IgD-negative memory B cell (primary cell): ENCODE measurements around the gene CCL26. TPM values are rescaled to one million over a fixed set of nuclear protein-coding genes. Genes with fewer than 3 reads are reported as not detected.
A peak's percentile ranks its signal among the peaks of the same experiment; 100 is the strongest.
"Not testable (repeated sequence)": the region's sequence is repeated elsewhere in the genome, so short reads cannot be mapped to it uniquely, and the experiment has no call there.

Experiments used
- H3K27ac Mint-ChIP-seq, 3 donors: one replicate each; pipeline ENCODE4 v1.8.0; 2020 to 2022; ENCODE audit warnings: mild to moderate bottlenecking in 3 of 3, mixed read lengths in 3 of 3, moderate library complexity in 1 of 3
- H3K27me3 Mint-ChIP-seq: one replicate; pipeline ENCODE4 v1.8.0; 2021; ENCODE audit warnings: mixed read lengths
- H3K36me3 Mint-ChIP-seq: one replicate; pipeline ENCODE4 v1.8.0; 2020; ENCODE audit warnings: mild to moderate bottlenecking, mixed read lengths
- H3K4me1 Mint-ChIP-seq, 3 donors: one replicate each; pipeline ENCODE4 v1.8.0; 2020 to 2022; ENCODE audit warnings: mixed read lengths in 3 of 3, mild to moderate bottlenecking in 1 of 3
- H3K4me3 Mint-ChIP-seq, 4 donors: one replicate each; pipeline ENCODE4 v1.8.0; 2020 to 2022; ENCODE audit warnings: mild to moderate bottlenecking in 4 of 4, mixed read lengths in 4 of 4, moderate library complexity in 3 of 4
- H3K9me3 Mint-ChIP-seq, 3 donors: one replicate each; pipeline ENCODE4 v1.8.0; 2020 to 2021; ENCODE audit warnings: mixed read lengths in 3 of 3, mild to moderate bottlenecking in 1 of 3
- polyA plus RNA-seq: library from polyadenylated mRNA; unstranded; fragments of 300-500 nt; fragmentation: Illumina TruSeq; gene quantifications from one replicate; pipeline ENCODE4 v1.2.3, GENCODE V29; 2021

The CCL26 gene
- polyA plus RNA-seq, 1 donor from 2014 or later = not detected

- peaks cover 14 to 21% (median 19%) of the 10 kb centered on the region in 3 donors for H3K4me1 Mint-ChIP-seq
These were observed 33.4 kb downstream of the CCL26 start, which contains the start of gene HIP1 for GRCh38 chr7:75738604-75738974. Gene HIP1 (minus strand): TSS chr7:75738941. CDS start chr7:75738920, 21 bp downstream.

GRCh38 chr7:75737856-75738603 lies 34.0 kb downstream of the CCL26 start:
- Mint-ChIP-seq H3K4me3 (peak overlapping the region; percentile 87 to 97 (median 96)), H3K4me1 (peaks cover 14 to 26% (median 21%) of the 10 kb centered on the region in 3 donors), H3K27me3 (no peaks in the 10 kb centered on the region), H3K27ac (peak overlapping the region in 2 of 3 donors; percentile 74 to 78), H3K36me3 (peaks cover 2% of the 10 kb centered on the region), H3K9me3 (no peaks in the 10 kb centered on the region)

More at GRCh38 chr7:75738604-75738974, 33.4 kb downstream of the CCL26 start, which contains the start of gene HIP1:
- Mint-ChIP-seq H3K36me3 (peaks cover 1% of the 10 kb centered on the region), H3K9me3 (no peaks in the 10 kb centered on the region), H3K27me3 (no peaks in the 10 kb centered on the region), H3K4me3 (peak within 1 kb of the TSS; percentile 95 to 99 (median 98)), H3K27ac (peak within 1 kb of the TSS; percentile 88 to 99 (median 91))

GRCh38 chr7:75735581-75736350 lies 36.2 kb downstream of the CCL26 start:
- Mint-ChIP-seq H3K27me3 (no peaks in the 10 kb centered on the region), H3K36me3 (peaks cover 2% of the 10 kb centered on the region), H3K9me3 (no peaks in the 10 kb centered on the region), H3K27ac (peak overlapping the region in 1 of 3 donors; percentile 18), H3K4me3 (peak overlapping the region in 1 of 4 donors; percentile 41), H3K4me1 (peaks cover 10 to 21% (median 14%) of the 10 kb centered on the region in 3 donors)

GRCh38 chr7:75734586-75735458 lies 37.2 kb downstream of the CCL26 start:
- H3K9me3 Mint-ChIP-seq = no peaks in the 10 kb centered on the region
- no peaks in the 10 kb centered on the region for H3K27me3 Mint-ChIP-seq
- peaks cover 6 to 16% (median 11%) of the 10 kb centered on the region in 3 donors for H3K4me1 Mint-ChIP-seq
- H3K4me3 Mint-ChIP-seq = peak overlapping the region in 1 of 4 donors; percentile 48
- no peak overlapping the region for H3K27ac Mint-ChIP-seq
- H3K36me3 Mint-ChIP-seq = peaks cover 2% of the 10 kb centered on the region

- peaks cover 10 to 17% (median 15%) of the 10 kb centered on the region in 3 donors for H3K4me1 Mint-ChIP-seq
- H3K4me3 Mint-ChIP-seq = no peak overlapping the region
- H3K27ac Mint-ChIP-seq = no peak overlapping the region
- no peaks in the 10 kb centered on the region for H3K9me3 Mint-ChIP-seq
- no peaks in the 10 kb centered on the region for H3K27me3 Mint-ChIP-seq
- peaks cover 2% of the 10 kb centered on the region for H3K36me3 Mint-ChIP-seq
These were observed 39.0 kb downstream of the CCL26 start for GRCh38 chr7:75732764-75733630.

GRCh38 chr7:75732016-75732521 lies 39.9 kb downstream of the CCL26 start:
- Mint-ChIP-seq H3K4me3 (no peak overlapping the region), H3K9me3 (no peaks in the 10 kb centered on the region), H3K36me3 (peaks cover 2% of the 10 kb centered on the region), H3K27ac (no peak overlapping the region), H3K27me3 (no peaks in the 10 kb centered on the region), H3K4me1 (peaks cover 13 to 20% (median 16%) of the 10 kb centered on the region in 3 donors)

- Mint-ChIP-seq H3K4me3 (peak overlapping the region in 2 of 4 donors; percentile 19 to 87), H3K36me3 (peaks cover 2% of the 10 kb centered on the region), H3K9me3 (no peaks in the 10 kb centered on the region), H3K4me1 (peaks cover 18 to 24% (median 19%) of the 10 kb centered on the region in 3 donors), H3K27ac (peak overlapping the region; percentile 2 to 51 (median 27)), H3K27me3 (no peaks in the 10 kb centered on the region)
These were observed 42.1 kb downstream of the CCL26 start for GRCh38 chr7:75729851-75730274.

- H3K4me3 Mint-ChIP-seq = peak overlapping the region in 1 of 4 donors; percentile 79
- no peaks in the 10 kb centered on the region for H3K9me3 Mint-ChIP-seq
- H3K4me1 Mint-ChIP-seq = peaks cover 16 to 18% (median 18%) of the 10 kb centered on the region in 3 donors
- peak overlapping the region in 2 of 3 donors; percentile 62 to 80 for H3K27ac Mint-ChIP-seq
- no peaks in the 10 kb centered on the region for H3K27me3 Mint-ChIP-seq
- no peaks in the 10 kb centered on the region for H3K36me3 Mint-ChIP-seq
These were observed 44.0 kb downstream of the CCL26 start for GRCh38 chr7:75727881-75728593.

- H3K27me3 Mint-ChIP-seq, H3K4me3 Mint-ChIP-seq, H3K27ac Mint-ChIP-seq, H3K36me3 Mint-ChIP-seq, H3K9me3 Mint-ChIP-seq: not testable (repeated sequence)
- peaks cover 16 to 18% (median 18%) of the 10 kb centered on the region in 3 donors for H3K4me1 Mint-ChIP-seq
These were observed 44.7 kb downstream of the CCL26 start for GRCh38 chr7:75727351-75727750.

- H3K27me3 Mint-ChIP-seq = no peaks in the 10 kb centered on the region
- H3K36me3 Mint-ChIP-seq = no peaks in the 10 kb centered on the region
- H3K27ac Mint-ChIP-seq = no peak overlapping the region
- H3K9me3 Mint-ChIP-seq = no peaks in the 10 kb centered on the region
- H3K4me1 Mint-ChIP-seq = peaks cover 16 to 18% (median 18%) of the 10 kb centered on the region in 3 donors
- H3K4me3 Mint-ChIP-seq = peak overlapping the region in 1 of 4 donors; percentile 17
These were observed 46.7 kb downstream of the CCL26 start for GRCh38 chr7:75725306-75725705.

GRCh38 chr7:75723444-75723843 lies 48.6 kb downstream of the CCL26 start:
- peaks cover 11 to 13% (median 12%) of the 10 kb centered on the region in 3 donors for H3K4me1 Mint-ChIP-seq
- no peak overlapping the region for H3K27ac Mint-ChIP-seq
- no peaks in the 10 kb centered on the region for H3K36me3 Mint-ChIP-seq
- H3K27me3 Mint-ChIP-seq = no peaks in the 10 kb centered on the region
- H3K9me3 Mint-ChIP-seq = no peaks in the 10 kb centered on the region
- H3K4me3 Mint-ChIP-seq = no peak overlapping the region

GRCh38 chr7:75722373-75722772 lies 49.6 kb downstream of the CCL26 start:
- Mint-ChIP-seq H3K36me3 (no peaks in the 10 kb centered on the region), H3K27ac (no peak overlapping the region)

GRCh38 chr7:75721922-75722321 lies 50.1 kb downstream of the CCL26 start:
- not testable (repeated sequence) for H3K9me3 Mint-ChIP-seq

More at GRCh38 chr7:75722373-75722772, 49.6 kb downstream of the CCL26 start:
- Mint-ChIP-seq H3K27me3 (no peaks in the 10 kb centered on the region), H3K4me3 (no peak overlapping the region), H3K4me1 (peaks cover 5% of the 10 kb centered on the region in 3 donors), H3K9me3 (no peaks in the 10 kb centered on the region)

More at GRCh38 chr7:75721922-75722321, 50.1 kb downstream of the CCL26 start:
- not testable (repeated sequence) for H3K36me3 Mint-ChIP-seq, H3K4me1 Mint-ChIP-seq, H3K27me3 Mint-ChIP-seq, H3K27ac Mint-ChIP-seq, H3K4me3 Mint-ChIP-seq
